NCI-H526 treated with DMSO at 0.1 percent for 48 hours (cell line): ENCODE measurements around the gene NMRK2.
"Not testable (repeated sequence)": the region's sequence is repeated elsewhere in the genome, so short reads cannot be mapped to it uniquely, and the experiment has no call there.

Source experiments
- DNase-seq: peaks from one replicate; lab custom pipeline; 2025; lab: John Stamatoyannopoulos, UW

NMRK2 gene

DNA sequence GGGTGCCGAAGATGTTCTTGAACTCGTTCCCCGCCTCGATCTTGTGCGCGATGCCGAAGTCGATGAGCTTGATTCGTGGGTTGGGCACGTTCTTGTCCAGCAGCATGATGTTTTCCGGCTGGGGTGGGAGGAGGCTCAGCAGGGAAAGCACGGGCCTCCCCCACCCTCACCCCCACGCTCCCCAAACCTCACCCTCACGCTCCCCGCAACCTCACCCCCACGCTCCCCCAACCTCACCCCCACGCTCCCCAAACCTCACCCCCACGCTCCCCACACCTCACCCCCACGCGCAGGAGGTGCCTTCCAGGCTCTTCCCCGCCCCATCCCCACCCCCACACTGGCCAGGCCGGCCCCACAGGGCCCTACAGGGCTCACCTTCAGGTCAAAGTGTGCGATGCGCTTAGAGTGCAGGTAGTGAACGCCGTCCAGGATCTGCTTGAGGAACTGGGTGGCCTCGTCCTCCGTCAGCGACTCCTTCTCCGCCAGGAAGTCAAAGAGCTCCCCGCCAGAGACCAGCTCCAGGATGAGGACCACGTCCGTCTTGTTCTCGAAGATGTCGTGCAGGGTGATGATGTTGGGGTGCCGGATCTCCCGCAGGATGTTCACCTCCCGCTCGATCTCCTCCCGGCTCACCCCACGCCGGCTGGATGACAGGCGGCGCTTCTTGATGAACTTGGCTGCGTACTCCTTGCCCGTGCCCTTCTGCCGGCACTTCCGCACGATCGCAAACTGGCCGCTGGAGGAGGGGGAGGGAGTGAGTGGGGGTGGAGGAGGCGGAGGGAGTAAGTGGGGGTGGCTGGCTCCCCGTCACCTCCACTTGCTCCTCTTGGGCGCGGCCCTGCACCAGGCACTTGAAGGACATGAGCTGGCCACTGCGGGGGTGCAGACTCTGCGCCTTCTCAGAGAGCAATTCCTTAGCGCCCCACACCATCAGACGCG lies 31.7 kb downstream of the NMRK2 start:
- DNase-seq: no peak

DNA sequence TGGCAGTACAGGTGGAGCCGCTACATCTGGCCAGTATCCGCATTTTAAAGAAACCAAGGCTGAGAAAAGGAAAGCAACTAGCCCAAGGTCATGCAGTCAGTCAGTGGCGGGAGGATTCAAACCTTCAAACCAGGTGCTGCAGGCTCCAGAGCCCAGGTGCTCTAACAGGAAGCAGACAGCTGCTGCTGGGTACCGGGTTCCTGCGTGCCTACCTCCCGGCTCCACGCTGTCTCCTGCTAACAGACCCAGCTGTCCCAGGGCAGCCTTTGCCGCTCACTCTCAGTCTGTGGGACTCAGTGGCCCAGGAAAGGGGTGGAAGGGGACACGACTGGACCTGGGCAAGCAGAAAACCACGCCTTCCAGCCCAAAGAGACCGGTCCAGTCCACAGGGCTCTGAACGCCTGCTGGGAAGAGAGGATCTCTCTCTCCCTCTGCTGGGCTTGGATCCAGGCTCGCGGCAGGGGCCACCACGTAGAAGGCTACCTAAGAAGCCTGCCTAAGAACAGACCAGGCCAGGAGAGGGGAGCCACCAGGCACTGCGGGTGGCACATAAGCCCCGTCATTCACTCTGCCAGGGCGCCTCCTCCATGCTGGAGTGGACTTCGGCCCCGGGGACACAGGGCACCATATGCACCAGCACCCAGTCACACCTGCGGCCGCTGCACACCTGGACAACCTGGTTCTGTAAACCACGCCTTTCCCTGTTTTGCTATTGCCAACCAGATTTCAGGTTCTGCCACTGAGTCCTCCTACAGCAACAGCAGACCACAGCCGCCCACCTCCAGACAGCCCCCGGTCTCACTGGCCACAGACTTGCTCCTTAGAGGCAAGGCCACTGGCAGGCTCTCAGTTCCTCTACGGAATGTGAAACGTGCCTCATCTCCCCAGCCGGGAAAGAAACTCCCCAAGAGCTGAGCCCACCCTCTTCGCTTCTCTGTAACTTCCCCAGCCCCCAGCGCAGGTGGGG lies 33.5 kb downstream of the NMRK2 start:
- DNase-seq: no peak

DNA sequence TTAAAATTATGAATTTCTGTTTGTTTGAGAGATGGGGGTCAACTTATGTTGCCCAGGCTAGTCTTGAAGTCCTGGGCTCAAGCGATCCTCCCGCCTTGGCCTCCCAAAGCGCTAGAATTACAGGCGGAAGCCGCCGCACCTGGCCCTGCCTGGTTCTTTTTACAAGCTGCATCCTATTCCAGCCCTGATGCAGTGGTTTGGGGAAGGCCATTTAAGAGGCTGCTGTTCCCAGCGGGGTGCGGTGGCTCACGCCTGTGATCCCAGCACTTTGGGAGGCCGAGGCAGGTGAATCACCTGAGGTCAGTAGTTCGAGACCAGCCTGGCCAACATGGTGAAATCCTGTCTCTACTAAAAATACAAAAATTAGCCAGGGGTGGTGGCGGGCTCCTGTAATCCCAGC lies 35.1 kb downstream of the NMRK2 start:
- not testable (repeated sequence) for DNase-seq

DNA sequence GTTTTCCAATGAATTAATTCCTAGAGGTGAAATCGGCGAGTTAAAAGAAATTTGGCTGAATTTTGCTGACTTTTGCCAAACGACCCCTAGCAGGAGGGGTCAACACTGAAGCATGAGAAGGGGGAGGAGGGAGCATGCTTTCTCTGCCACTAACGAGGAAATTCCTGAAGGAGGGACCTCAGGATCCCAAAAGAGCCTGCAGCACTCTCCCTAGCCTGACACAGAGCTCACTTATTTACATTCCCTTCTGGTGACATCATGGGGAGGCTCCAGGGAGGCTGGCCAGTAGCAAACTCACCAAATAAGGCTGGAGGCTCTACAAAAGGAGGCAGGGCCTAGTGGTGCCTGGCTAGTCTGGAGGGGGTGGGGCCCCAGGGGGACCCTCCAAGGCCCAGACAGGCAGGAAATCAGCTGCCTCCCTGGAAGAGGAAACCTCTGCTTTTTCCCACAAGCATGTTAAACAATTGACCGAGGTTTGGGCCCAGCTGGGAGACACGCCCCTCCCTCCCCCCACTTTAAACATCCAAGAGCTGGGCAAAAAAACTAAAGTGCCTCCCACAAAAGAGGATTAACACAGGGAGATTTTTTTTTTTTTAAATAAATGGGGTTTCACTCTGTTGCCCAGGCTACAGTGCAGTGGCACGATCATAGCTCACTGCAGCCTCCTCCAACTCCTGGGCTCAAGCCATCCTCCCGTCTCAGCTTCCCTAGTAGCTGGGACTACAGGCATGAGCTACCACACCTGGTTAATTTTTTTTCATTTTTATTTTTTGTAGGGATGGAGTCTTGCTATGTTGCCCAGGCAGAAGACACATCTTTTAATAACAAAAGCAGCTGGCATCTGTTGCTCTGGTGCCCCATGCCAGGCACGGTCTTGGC lies 35.9 kb downstream of the NMRK2 start:
- no peak for DNase-seq

DNA sequence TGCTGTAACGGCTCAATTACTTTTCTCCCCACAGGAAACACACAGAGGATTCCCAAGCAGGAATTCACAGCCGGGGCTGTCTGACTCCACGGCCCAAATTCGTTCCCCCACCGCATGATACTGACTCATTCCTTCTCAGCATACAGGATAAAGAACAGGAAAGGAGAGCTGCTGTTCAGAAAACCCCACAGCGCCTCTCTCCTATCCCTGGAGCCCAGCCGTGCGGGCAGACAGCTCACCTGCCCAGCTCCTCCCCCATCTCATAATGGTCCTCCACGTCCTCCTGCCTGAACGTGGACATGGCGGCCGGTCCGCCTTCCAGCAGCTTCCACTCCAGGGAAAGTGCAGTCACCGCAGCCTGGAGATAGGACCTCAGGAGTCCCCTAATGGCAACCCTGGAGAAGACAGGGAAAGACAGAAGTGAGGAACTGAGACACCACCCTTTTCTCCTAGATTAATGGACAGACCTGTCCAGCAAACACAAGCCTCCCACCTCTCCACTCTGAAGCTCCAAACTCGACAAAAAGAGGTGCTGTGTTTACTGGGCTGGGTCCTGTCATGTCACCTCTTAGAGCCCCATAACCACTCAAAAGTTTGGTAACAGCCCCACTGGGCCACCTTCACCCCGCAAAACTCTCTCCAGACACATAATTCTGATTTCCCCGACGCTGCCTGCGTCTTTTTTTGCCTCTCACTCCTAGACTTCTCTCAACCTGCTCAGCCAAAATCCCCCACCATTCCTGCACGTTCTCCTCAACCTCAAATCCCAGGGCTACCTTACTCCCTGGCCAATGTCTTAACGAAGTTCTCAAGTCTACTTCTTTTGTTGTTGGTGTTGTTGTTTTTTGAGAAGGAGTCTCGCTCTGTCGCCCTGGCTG lies 36.8 kb downstream of the NMRK2 start:
- DNase-seq: no peak

DNA sequence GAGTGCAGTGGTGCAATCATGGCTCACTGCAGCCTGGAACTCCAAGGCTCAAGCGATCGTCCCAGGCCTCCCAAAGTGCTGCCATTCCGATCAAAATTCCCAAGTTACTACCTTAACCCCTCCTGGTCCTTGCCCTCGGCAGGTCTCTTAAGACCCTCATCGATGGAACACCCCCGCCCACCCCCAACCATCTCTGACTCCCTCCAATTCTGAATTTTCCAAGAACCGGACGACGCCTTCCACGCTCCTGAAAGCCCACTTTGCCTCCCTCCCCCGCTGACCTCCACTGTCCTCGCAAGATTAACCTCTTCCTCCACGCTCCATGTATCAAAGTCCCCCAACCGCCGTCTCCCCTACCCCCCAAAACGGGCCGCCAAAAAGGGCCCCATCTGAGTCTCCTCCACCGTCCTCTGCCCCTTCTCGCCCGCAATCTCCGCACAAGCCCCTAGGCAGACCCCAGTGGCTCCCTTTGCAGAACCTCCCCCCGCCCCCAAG lies 37.5 kb downstream of the NMRK2 start:
- DNase-seq: no peak

DNA sequence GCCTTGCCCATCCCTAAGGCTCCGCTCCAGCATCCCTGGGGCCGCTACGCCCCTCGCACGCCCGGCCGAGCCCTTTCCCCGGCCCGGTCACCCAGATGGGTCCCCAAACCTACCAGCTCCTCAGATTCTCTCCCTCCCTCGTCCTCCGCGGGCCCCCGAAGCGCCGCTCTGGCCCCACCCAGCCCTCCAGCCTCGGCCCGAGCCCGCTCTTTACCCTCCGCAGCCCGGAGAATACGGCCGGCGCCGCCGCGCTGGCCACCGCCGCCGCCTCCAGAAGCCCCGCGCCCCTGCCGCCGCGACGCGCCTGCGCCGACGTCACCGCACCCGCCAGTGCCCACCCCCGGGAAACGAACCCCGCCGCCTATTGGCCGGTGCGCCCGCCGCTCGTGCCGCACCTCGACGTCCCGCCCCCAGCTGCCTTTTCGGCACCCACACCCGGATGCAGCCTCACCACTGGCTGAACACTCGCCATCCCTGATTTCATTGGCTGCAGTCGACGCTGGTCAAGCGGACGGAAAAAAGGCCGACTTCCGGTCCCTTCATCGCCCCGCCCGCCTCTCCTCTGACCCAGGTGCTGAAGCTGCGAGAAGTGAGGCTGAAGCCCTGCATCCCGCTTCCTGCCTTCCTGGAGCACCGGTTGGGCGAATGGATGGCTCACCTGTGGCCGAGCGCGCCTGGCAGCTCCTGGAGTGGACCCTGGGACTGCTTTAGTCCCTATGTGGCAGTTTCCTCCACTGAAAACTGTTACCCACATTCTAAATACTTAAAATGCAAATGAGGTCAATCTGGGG lies 38.1 kb downstream of the NMRK2 start, which contains the start of gene DAPK3:
DAPK3 (minus strand) TSS at position 292 of the 791 bp plus-strand sequence. CDS start 1,364 bp downstream, outside the sequence.
- peak; percentile 89 for DNase-seq

DNA sequence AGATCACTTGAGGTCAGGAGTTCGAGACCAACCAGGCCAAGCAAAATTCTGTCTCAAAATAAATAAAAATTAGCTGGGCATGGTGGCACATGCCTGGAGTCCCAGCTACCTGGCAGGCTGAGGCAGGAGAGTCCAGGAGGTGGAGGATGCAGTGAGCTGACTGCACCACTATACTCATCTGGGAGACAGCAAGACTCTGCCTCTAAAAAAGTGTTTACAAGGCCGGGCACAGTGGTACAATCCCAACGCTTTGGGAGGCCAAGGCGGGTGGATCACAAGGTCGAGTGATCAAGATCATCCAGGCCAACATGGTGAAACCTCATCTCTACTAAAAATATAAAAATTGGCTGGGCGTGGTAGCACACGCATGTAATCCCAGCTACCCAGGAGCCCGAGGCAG lies 42.3 kb downstream of the NMRK2 start:
- no peak for DNase-seq

DNA sequence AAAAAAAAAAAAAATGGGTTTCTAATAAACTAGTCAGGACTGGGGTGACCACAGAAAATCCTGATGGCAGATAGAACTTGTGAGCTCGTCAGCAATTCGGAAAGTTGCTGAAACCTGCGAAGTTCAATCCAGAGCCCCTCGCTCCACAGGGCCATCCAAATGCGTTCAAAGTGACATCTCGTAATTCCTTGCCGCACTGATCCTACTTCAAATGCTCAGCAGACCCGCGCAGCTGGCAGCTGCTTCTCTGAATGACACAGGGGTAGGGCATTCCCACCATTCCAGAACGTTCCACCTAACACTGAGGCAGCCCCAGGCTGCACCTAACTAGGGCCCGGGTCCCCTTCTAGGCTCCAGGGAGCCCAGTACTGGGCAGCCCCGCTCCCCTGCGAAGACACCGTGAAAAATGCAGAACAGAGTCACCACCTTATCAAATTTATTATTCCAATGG lies 42.8 kb downstream of the NMRK2 start:
- DNase-seq: no peak

DNA sequence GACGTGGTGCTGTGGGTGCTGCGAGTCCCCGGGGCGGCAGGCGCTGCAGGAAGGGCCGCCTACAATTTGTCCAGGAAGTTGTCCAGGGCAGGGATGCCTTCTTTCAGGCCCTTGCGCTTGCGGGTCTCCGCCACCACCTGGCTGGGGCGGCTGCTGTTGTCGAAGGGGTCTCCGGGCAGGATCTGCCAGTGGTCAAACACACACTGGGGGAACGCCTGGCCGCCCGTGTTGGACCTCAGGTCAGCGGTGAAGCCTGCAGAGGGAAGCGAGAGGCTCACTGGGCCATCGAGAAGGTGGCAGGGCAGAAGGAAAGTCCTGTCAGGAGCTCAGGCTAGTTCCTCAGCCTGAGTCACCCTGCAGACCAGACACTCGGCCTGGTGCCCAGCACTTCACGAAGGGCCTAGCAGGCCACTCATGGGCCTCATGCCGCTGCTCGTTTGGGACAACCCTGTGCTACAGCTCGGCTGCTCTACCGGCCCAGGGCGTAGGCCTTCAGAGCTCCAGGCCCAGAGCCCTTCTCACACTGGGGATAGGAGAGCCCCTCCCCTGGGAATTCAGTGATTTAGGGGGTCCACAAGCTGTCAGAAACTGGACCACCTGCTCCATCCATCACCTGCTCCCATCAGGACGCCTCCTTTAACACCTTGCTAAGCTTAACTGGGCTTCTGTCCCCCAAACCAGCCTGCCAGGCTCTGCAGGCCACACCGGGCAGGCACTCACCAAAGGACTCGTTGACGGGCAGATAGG lies 43.8 kb downstream of the NMRK2 start:
- DNase-seq: no peak

DNA sequence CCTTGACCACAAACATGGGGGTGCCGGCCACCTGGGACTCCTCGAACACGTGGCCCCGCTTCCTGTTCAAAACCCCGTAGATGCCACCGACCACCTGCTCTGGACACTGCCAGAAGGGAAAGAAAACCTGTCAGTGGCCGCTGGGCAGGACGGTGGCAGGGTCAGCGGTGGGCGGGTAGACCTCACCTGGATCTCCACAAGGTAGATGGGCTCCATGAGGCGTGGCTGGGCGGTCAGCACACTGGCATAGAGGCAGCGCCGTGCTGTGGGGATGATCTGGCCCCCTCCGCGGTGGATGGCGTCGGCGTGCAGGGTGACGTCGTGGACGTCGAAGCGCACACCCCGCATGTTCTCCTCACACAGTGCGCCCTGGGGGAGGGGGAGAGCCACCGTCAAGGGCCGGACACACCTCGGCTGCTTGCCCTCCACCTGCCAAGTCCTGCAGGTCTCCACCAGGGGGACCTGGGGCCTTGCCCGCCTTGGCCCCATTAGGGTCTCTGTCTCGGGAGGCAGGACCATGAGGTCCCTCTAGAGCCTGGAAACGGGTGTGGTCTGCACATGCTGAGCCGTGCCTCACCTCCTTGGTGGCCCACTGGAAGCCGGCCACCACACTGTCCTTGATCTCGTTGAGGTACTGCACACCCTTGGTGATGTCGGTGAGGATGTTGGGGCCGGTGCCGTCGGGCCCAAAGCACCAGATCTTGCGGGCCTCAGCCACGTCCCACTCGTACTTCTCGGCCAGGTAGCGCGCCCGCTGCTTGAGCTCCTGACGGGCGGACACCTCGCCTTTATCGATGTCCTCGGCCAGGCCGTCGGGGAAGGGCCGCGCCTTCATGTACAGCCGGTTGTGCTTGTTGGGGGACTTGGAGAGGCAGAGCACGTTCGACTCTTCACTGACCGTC lies 44.6 kb downstream of the NMRK2 start:
- DNase-seq: no peak

DNA sequence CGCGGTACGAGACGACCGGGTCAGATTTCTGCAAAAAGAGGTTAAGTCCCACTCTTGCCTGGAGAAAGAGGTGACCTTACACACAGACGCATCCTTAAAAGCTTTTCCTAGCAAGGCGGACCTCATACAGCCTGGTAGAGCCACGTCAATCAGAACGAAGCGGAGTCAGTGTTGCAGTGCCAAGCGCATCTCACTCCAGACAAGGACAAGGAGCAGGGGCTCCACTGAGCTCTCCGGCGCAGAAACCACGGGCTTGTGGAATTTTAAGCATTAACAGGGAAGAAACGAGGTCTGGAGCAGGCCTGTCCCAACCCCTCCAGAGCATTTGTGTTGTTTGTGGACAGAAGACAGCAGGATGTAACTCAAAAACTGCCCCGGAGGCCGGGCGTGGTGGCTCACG lies 45.3 kb downstream of the NMRK2 start:
- no peak for DNase-seq

DNA sequence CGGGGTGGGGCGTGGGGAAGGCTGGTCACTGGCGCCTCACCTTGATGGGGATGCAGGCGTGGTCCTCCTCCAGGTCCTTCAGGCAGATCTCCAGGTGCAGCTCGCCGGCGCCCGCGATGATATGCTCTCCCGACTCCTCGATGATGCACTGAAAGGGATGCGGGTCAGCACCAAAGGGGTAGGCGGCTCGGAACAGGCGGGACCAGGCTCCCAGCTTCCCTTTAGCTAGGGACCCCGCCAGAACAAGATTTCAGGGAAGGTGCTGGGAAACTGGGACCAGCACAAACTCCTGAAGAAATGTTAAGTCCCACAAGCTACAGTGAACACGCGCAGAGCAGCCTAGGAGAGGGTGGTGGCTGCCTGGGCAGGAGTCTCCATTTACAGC lies 46.4 kb downstream of the NMRK2 start:
- DNase-seq: no peak

DNA sequence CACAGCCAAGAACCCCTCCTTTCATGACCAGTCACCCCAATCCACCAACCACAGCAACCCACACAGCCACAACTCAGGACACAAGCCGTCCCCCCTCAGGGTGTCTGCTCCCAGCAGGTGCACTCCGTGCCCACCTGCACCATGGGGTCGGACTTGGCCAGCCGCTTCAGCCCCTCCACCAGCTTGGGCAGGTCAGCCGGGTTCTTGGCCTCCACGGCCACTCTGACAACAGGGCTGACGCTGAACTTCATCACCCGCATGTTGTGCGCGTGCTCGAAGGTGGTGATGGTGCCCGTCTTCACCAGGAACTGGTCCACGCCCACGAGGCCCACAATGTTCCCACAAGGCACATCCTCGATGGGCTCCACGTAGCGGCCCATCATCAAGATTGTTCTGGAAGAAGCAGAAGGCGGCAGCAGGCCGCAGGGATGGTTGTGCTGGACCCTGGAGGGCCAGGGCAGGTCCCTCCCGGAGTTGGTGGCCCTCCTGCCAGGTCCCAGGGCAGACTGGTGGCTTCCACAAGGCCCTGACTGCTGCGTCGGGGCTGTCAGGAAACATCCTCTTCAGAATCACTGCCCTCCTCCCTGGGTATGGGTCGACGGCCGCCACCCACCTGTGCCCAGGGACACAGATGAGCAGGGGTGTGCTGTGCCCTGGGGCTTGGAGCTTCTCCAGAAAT lies 46.9 kb downstream of the NMRK2 start:
- no peak for DNase-seq

DNA sequence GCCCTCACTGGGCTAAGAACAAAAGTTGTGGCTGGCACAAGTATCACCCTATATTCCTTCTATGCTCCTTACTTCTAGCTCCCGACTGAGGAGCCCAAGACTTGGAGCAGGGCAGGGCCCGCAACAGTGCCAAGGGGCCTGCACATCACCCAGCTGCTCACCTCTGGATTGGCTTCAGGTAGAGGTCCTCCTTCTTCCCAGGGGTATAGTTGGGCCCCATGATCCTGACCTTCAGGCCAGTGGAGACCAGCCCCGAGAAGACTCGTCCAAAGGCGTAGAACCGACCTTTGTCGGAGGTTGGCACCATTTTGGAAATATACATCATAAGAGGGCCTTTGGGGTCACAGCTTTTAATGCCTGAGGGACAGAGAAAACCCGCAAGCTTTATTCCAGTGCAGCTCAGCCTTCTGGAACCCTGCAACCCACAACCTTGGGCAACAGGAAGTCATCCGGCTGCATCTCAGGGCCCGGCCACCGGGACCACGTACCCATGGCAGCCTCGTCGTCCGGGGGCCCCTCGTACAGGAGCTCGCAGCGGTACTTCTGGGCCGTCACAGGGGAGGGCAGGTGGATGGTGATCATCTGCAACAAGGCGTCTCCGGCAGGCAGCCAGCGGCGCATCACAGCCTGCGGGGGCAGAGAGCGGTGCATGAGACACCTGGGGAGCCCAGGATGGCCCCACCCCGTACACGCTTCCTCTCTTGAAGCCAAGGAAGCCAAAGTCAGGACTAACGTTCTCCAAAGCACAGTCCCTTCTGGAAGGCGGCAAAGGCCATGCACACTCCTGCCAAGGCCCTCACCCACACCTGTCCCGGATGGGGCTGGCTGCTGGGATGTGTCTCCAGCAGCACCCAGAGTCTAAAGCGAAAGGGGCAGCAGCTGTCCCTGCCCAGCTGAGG lies 47.7 kb downstream of the NMRK2 start:
- DNase-seq: no peak

DNA sequence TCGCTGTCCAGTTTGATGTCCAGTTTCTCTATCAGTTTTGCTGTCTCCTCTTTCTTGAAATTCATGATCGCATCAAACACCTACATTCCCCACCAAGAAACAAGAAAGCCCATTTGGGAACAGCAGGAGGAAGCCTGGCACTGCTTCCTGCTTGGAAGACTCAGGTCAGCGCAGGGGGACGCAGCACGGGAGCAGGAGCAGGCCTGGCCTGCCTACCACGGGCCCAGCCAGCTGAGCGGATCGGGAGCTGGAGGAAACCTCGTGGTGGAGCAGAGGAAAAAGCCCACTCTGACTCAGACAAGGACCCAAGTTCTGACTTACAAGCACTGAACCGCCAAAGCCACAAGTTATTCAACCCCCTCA lies 48.5 kb downstream of the NMRK2 start:
- DNase-seq: no peak
